Liver (tissue), 3 donors: ENCODE data around the gene KLF13.

Experiments used
- EGR1 ChIP-seq, 2 donors: IDR thresholded peaks; 2 replicates each; pipeline ENCODE4 v1.6.1; 2016 to 2018; ENCODE audit warnings: antibody characterized with exemption in 2 of 2, low read depth in 2 of 2
- RXRA ChIP-seq, 2 donors: IDR thresholded peaks; 2 replicates each; pipeline ENCODE4 v1.6.1; 2017 to 2018; ENCODE audit warnings: antibody characterized with exemption in 2 of 2, mild to moderate bottlenecking in 1 of 2
- TF ChIP-seq, protein P1 (sequence below): fragments of 150-350 bp; IDR thresholded peaks from 2 replicates; pipeline ENCODE4 v1.5.1; 2017; ENCODE audit warnings: improper control_type of control experiment, low read depth, low read length; ENCODE audit not compliant: missing input control
- donor health status: healthy.
- donor health status: healthy.

DNA sequence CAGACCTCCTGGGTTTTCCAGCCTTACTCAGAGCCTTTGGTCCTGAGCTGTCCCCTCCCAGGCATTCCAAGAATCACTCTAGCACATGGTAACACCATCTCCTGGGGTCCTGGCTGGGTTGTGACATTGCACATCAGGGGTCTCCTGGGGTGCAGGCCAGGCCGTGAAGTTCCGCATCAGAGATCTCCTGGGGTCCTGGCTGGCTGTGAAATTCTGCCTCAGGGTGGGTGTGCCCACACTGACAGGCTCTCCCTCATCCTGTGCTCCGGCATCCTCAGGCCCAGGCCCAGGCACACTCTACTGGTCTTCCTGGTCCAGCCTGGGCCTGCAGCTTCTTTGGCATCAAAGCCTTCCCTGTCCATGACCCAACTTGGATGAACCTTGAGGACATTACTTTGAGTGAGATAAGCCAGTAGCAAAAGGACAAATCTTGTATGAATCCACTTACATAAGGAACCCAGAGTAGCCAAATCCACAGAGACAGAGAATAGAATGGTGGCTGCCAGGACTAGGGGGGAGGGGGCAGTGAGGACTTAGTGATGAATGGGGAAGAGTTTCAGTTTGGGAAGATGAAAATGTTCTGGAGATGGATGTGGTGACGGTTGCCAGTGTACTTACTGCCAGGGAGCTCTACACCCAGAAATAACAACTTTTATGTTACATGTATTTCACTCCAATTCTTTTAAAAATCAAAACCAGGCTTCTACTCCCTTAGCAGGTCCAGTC lies 49.1 kb upstream of the KLF13 start:
- TF ChIP-seq, protein P1, sequence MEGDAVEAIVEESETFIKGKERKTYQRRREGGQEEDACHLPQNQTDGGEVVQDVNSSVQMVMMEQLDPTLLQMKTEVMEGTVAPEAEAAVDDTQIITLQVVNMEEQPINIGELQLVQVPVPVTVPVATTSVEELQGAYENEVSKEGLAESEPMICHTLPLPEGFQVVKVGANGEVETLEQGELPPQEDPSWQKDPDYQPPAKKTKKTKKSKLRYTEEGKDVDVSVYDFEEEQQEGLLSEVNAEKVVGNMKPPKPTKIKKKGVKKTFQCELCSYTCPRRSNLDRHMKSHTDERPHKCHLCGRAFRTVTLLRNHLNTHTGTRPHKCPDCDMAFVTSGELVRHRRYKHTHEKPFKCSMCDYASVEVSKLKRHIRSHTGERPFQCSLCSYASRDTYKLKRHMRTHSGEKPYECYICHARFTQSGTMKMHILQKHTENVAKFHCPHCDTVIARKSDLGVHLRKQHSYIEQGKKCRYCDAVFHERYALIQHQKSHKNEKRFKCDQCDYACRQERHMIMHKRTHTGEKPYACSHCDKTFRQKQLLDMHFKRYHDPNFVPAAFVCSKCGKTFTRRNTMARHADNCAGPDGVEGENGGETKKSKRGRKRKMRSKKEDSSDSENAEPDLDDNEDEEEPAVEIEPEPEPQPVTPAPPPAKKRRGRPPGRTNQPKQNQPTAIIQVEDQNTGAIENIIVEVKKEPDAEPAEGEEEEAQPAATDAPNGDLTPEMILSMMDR: no peak
- TF ChIP-seq RXRA (IDR thresholded peaks at IDR 0.05): no peak
- TF ChIP-seq EGR1 (IDR thresholded peaks at IDR 0.05; ENCODE audit: low read depth in 2 of 2): no peak
